NCI-H146 treated with DMSO at 0.1 percent for 48 hours (cell line): Measurements from ENCODE around the gene SLC39A1.
A peak's percentile ranks its signal among the peaks of the same experiment; 100 is the strongest.

Experiments used
- DNase-seq: peaks from one replicate; lab custom pipeline; 2025; ENCODE audit not compliant: unreplicated experiment; lab: John Stamatoyannopoulos, UW

The SLC39A1 gene

DNA sequence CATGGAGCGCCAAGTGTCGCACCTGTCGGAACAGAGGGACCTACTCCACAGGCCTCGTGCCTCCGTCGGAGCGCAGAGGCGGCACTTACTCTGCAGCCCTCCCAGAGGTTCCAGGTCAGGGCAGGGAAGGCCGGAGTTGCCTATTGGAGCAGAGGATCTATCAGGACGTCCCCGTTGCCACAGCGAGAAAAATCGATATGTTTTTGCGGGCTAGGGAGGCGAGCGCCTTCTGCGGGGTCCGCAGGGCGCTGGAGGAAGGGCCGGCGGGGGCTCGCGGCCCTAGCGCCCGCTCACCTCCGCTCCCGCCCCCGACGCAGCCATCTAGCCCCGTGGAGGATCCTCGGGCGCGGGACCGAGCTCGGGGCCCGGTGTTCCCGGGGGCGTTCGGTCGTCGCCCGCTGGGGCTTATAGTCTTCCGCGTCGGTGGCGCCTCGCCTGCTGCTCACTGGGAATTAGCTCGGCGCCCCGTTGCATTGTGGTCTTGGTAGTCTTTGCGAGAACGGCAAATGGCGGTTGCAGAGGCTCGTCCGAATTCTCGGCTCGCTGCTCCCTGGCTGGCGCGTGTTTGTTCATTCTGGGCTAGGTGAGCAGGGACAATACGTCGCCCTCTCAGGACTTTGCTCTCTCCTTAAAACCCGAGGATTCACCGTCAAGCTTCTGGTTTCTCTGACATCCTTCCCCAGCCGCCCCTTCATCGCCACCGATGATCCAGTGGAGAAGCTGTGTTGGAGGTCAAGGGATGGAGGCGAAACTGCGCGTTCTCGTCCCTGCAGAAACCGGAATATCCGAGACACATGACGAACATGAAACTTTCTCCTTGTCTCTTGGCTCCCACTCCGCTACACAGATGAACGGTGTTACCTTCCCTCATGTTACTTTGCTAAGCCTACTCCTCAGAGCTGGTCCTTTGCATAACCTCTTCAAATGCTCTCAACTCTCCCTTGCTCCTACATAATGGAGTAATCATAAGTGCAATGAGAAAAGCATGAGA lies 14.2 kb upstream of the SLC39A1 start, which contains the start of gene JTB:
Gene JTB (minus strand): TSS at position 425 of the 991 bp plus-strand sequence. CDS start 422 bp downstream, at position 3.
- DNase-seq, result peak; percentile 71

DNA sequence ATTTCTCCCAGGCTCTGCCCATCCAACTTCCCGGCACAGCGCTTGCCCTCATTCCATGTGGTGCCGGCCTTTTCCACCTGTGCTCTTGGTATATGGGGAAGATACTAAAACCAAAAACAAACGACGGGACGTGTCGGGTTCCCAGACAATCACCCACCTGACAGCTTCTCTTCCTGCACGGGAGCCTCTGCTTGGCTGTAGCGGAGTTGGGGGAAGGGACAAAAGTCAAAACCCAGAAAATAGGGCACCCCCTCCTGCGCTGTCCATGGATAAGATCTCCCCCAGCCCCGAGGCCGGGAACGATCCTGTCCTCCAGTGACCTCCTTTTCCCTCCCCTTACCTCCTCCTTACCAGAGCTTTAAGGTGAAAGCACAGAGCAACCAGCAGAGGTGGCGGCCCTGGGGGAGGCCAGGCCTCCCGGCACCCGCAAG lies 13.5 kb upstream of the SLC39A1 start:
- DNase-seq, result no peak

DNA sequence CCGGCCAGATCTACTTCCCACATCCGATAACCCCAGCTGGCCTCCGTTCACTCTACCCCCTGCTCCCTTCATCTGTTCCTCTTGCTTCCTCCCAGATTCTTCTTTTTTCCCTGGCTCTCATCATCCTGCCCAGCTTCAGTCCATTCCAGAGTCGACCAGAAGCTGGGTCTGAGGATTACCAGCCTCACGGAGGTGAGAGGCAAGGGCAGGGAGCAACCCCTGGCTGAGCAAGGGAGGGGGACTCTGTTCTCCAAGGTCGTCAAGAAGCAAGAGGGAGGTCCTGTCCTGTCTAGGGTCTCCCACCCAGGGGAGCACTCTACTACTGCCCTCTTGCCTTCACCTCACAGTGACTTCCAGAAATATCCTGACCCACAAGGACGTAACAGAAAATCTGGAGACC lies 10.2 kb upstream of the SLC39A1 start:
- DNase-seq, result no peak

DNA sequence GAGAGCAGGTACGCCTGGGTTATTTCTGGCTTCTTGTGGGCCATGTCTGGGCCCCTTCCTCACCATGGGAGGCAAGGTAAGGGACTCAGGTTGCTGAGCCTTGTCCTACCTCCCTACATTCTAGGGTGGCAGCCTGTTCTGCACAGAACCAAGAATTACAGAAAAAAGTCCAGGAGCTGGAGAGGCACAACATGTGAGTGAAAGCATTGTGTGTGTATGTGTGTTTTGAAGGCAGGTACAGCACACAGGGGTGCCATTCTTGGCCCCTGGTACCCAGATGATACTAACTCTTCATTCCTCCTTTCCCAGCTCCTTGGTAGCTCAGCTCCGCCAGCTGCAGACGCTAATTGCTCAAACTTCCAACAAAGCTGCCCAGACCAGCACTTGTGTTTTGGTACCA lies 9.7 kb upstream of the SLC39A1 start:
- no peak for DNase-seq

DNA sequence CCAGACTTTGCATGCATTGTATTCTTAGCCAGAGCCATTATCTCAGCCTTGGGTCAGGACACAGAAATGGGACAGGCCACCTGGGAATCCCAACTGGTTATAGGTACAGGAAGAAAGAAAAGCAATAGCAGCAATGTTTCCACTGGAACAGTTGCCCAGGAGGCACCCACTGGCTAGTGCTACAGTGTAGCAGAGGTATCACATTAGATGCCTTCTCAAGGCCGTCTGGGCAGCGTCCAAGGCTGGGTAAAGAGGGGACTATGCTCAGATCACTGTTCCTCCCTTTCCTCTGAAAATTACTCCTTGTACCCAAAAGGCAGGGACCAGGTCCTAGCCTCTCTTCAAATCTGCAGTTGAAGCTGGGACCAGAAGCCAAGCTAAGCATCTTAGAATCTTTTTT lies 7.0 kb upstream of the SLC39A1 start:
- no peak for DNase-seq

DNA sequence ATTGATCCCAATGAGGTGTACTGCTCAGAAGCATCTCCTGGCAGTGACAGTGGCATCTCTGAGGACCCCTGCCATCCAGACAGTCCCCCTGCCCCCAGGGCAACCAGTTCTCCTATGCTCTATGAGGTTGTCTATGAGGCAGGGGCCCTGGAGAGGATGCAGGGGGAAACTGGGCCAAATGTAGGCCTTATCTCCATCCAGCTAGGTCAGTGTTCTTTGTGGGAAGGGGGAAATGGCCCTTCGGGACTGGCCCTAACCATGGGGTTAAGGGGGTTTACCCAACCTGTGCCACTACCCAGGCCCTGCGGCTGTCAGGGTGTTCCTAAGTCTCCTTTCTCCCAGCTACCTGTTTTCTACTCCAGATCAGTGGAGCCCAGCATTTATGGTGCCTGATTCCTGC lies 5.6 kb upstream of the SLC39A1 start:
- DNase-seq, result no peak

DNA sequence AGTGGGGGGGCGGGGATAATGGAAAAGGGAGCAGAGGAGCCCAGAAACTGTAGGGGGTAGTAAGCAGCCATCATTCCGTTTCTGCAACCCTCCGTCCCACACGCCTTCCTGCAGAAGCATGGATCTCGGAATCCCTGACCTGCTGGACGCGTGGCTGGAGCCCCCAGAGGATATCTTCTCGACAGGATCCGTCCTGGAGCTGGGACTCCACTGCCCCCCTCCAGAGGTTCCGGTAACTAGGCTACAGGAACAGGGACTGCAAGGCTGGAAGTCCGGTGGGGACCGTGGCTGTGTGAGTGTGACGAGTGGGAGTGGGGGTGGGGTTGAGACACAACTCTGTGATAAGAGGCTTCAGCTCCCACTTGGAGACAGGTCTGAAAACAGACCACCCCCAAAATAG lies 5.1 kb upstream of the SLC39A1 start:
- no peak for DNase-seq

DNA sequence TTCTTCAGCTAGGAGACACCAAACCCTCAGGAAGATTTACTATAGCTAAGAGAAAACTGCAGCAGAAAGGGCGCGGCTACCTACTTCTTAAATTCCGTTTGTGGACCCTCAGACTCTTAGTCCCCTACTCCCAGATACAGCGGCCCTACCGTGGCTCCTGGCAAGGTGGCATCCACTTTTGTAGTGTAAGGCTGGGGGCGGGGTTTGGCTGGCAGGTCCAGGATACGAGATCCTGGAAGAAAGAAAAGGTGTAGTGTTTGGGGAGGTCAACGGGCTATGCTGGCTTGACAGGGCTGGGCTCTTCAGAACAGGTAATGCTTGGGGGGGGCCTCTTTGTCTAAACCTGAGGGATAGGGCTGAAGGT lies 4.6 kb upstream of the SLC39A1 start:
- peak; percentile 45 for DNase-seq

DNA sequence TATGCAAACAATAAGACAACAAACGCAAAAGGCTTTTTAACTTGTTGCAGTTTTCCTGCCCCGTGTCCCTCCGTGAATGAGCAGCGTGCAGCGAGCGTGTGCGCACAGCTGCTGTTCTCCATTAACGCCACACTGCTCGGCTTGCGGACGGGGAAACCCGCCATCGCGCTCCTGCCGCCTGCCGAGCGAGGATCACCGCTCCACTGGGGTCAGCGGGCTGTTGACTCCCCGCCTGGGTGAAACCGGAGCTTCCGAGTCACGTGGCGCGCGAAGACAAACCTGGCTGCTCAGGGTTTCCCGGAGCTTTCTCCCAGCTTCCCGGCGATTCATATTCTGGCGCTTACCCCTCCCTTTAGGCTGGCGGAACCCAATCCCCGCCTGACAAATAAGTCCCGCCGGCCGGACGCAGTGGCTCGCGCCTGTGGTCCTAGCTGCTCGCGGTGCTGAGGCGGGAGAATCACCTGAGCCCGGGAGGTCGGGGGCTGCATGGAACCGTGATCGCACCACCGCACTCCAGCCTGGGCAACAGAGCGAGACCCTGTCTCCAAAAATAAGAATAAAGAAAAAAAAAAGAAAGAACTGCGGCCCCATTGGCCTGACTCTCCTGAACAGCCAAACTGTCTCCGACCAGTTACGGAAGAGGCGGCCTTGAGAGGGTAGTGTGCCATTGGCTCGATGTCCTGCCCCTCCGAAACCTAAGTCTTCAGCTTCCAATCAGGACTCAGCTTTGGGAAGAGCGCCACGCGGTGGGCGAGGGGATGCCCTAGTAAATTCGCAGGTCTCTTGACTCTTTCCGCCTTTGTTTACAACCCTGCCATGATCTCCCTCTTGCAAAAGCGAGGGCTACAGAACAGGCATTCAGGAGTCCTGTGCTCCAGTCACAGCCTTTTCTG lies 4.0 kb upstream of the SLC39A1 start, which contains the start of gene CREB3L4:
Gene CREB3L4 (plus strand): TSS at position 796 of the 893 bp plus-strand sequence. CDS start 624 bp downstream, outside the sequence.
- peak; percentile 96 for DNase-seq

DNA sequence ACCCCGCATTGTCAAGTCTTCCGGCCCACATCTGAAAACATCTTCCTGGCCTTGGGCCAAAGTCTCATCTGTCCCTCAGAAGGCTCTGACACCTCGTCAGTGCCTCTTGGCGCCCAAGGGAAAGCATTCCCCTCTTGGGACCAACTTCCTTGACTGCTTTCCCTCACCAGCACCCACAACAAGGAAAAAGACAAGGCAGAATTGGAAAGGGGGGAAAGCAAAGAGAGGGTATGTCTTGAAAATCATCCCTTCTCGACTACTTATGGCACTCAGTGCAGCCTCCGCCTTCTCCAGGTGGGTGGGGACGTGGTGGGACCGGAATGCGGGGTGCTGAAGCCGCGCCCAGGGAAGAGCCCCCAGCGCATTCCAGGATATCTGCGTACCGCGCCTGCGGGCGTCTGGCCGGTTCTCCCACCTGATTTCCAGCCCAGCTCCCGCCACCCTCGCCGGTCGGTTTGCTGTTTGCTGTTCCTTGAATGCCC lies 554 bp upstream of the SLC39A1 start:
- peak; percentile 42 for DNase-seq

DNA sequence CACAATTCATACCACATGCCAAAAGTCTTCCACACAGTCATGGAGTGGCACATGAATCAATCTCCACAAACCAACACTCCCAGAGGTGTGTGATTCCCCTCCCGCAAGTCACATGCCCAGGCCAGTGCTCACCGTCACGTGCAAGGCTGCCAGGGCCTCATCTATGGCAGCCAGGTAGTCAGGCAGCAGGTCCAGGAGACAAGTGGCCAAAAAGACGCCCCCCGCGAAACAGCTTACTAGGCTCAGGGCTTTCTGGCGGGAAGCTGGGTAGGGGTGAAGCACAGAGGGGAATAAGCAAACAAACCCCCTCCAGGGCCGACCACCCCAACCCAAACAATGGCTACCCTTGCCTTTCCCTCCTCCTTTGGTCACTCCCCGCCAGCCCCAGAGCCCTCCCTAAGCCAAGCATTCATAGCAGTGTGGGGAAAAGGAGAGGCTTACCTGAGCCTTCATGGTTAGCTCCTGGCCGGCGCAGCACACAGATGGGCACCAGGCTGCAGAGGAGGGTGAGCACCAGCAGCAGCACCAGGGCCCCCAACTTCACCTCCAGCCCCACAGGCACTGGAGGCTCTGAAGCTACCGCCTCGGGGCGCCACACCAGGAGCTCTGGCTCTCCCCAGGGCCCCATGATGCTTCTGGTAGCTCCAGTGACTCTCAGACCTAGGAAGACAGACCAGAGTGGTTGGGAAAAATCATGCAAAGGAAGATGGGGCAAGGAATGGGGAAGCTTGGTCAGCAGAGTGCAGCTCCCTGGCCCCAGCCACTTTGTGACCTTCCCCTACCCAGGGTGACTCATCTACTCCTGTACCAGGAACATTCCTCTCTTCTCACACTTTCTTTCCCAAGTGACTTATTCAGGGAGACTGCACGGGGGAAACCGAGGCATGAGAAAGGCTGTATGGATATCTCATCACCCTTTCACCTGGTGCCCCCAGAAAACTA lies 978 bp downstream of the SLC39A1 start:
- no peak for DNase-seq

DNA sequence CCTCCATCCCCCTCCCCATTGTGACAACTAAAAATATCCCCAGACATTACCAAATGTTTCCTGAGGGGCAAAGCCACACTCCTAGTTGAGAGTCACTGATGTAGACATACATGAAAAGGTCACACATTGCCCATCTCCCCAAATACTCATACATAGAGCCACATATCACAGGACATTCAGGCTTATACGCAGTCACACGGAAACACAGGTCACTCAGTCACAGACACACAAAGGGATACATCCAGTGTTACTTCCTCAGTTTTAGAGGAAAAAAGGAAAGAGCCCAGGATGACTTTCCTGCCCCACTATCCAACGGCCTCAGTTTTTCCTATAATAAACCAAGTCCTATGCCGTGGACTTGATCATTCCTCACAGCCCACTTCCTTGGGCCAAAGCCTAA lies 1.9 kb downstream of the SLC39A1 start:
- no peak for DNase-seq

DNA sequence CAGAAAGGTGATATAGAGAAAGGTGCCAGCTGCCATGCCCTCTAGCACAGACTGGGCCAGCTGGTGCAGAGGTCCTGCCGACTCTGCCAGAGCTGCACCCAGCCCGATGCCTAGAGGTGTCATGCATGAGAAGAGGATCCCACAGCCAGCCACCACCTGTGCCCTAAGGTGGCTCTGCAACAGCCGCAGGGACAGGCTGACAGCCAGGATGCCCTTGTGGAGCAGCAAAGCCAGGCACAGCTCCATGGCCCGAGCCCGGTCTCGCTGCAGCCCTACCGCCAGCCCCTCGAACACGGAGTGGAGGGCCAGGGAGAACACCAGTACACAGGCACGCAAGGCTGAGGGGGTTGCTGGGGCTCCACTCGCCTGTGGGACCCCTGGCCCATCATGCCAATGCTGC lies 3.1 kb downstream of the SLC39A1 start:
- no peak for DNase-seq

DNA sequence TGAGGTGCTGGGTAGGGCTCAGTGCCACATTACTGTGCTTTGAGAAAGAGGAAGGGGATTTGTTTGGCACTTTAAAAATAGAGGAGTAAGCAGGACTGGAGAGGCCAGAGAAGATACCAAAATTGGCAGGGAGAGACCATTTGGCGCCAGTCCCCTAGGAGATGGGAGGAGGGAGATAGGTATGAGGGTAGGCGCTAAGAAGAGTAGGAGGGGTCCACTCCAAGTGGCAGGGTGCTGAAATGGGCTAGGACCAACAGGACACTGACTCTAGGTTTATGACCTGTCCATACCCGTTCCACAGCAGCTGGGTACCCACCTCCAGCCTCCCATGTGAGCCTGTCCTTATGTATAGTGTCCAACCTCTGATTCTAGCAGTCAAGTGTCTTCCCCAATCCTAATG lies 3.9 kb downstream of the SLC39A1 start:
- no peak for DNase-seq

DNA sequence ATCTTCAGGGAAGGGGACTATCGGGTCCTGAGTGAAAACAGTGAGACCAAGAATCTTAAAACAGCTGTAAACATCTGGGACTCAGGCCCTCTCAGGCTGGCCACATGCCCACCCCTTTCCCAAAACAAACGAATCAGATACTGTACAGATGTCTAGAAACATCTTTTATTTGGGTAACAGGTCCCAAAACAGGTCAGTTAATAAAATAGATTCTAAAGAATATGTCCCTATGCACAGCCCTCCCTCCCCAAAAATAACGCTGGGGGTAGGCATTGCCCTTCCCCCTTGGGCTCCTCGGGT lies 4.4 kb downstream of the SLC39A1 start:
- DNase-seq, result no peak

DNA sequence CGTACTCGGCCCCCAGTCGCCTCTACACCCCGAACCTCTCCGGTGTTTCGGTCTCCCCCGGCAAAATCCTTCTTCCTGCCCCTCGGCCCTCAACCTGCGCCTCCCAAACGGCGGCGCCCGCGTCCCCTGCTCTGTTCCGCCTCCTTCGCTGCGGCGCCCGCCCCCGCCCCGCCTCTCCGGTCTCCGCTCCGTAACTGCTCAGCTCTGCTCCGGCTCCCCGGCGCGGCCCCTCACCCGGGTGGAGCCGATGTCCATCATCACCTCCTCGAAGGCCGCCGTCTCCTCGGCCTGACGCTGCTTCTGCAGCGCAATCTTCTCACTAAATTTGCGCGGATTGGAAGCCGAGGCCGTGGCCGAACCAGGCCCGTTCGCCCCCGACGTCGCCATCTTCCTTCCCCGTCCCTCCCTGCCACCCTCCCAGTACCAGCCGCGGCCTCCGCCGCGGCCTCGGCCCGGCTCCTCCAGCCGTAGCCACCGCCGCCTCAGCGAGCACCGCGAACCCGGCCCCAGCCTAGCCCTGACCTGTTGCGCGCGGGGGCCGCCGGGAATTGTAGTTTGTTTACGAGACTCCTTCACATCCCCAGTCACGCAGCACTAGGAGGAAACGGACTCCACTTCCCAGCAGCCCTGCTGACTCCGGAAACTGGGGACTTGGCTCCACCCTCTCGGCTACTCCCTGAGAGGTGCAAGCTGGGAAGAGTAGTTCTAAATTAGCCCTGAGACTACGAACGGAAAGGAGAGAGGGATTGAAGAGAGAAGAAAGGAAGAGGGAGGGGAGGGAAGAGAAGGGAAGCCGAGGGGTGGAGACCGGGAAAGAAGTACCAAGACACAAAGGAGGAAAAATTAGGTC lies 5.0 kb downstream of the SLC39A1 start, which contains the start of gene CRTC2:
Gene CRTC2 (minus strand): TSS at position 502 of the 850 bp plus-strand sequence. CDS start 115 bp downstream, at position 387.
- DNase-seq, result peak; percentile 99

DNA sequence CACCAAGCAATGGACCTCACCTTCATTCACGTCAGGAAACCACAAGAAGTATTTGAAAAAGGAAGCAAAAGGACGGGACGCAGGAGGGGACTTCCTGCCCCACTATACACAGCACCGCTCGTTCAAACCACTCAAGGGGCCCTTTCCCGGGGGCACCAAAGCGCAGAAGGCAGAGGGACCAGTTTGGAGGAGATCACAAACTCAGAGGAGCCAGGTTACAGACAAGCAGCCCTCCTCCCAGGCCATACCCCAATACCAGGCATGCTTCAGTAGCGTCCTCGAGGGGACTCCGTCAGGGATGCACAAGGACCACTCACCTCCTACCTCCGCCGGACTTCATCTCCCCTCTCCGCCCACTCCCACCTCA lies 5.6 kb downstream of the SLC39A1 start:
- no peak for DNase-seq

DNA sequence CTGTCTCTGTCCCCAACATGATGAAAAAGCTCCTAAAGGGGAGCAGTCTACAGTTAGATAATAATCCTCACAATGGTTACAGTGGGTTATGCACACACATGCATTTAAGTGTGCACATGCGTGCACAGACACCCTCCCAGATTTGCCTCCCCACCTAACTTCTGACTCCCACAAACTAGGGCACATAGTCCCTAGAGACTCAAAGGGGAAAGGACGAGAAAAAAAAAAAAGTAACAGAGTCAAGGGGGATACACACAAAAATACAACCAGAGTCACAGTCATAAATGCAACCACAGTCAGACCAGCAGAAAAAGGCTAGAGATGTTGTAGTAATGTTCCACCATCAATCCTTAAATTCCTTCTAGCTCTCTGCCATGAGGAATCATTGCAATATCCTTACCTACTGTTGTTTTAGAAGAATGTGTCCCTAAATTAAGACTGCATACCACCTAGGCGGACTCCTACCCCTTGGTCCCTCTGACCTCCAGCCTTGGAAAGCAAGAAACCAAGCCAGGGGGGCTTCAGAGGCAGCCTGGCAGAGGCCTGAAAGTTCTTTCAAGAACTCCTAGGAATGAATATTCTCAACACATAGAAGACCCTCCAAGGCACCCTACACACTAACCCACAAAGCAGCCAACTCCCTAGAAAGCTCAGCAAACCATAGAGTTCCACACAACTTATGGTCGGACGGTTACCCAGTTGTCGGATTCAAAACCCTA lies 6.2 kb downstream of the SLC39A1 start:
- no peak for DNase-seq

DNA sequence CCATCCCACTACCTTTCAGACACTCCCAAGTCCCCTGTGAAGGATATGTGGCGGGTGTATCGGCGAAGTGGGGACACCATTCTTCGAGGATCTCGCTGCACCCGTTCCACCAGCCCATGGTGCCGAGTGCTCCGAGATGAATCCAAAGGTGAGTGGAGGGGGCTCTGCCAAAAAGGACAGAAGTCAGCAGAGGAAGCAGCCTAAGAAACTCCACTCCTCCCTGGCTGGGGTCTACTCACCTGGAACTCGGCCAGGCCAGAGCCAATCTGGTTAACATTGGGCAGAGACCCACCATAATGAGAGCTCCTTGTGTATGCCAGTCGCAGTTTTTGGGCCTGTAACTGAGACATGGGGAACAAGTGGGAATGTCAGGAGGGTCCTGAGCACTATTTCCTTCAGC lies 8.5 kb downstream of the SLC39A1 start:
- DNase-seq, result no peak
